Mammary epithelial cell (primary cell): ENCODE data around the gene PCNX2.

Experiments
- CTCF ChIP-seq, 2 donors: IDR thresholded peaks in 1 of 2; conservative IDR thresholded peaks in 1 of 2; 2 replicates each; pipeline ENCODE4 v1.5.1; 2011 to 2012; ENCODE audit warnings: inconsistent platforms in 2 of 2, low read length in 2 of 2, mild to moderate bottlenecking in 2 of 2, control low read depth in 1 of 2, low read depth in 1 of 2; ENCODE audit not compliant: insufficient read depth in 1 of 2; ENCODE audit errors: extremely low read depth in 1 of 2
- EZH2 ChIP-seq: IDR thresholded peaks from 2 replicates; pipeline ENCODE4 v1.6.1; 2012; ENCODE audit warnings: low read length, inconsistent platforms, borderline replicate concordance

GRCh38 chr1:233066087-233066486 lies 229.4 kb downstream of the PCNX2 start:
- TF ChIP-seq CTCF (conservative IDR thresholded peaks at IDR 0.05 in 1 of 2, IDR thresholded peaks at IDR 0.05 in 1 of 2; ENCODE audit: extremely low read depth in 1 of 2, insufficient read depth in 1 of 2, low read depth in 1 of 2, low read length in 2 of 2) (no peak), EZH2 (no peak)
